ENCODE measurements around the gene PCED1B. TPM values are rescaled to one million over a fixed set of nuclear protein-coding genes. Genes with fewer than 3 reads are reported as not detected.

Gene PCED1B
- total RNA-seq, 1 experiment from 2014 or later: 3.3 TPM

DNA sequence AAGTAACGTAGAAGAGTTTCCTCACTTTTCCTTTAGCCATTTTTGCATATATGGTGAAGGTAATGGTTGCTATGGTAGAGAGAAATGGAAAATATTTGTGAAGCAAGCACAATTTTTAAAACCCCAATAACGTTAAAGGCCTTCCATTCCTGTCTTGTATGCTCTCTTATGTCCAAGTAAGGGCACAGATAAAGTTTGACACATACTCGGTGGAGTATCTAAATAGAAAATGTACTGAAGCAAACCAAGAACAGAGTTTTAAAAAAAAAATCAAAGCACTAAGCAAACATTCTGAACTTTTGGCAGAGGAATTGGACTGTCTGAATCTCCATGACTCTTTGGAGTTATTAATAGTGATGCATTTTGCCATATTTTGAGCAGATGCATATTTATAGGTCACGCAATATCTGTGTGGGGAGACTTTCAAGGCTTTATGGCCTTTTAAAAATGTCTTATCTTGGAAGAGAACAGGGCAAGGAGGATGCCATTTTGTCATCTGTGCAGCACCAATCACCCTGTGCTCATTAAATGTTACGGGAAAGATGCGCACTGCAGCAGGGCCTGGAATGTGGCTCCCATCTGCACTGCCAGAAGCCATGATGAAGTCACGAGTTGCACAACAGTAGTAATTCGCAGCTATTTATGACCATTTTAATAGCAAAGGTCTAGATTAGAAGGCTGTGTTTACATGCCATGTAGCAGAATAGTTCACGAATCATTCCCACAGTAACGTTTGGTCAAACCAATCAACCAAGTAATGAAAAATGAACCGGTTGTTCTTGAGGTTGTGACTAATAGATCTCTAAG, 23.6 kb downstream of the PCED1B start:
- Histone ChIP-seq H3K14ac (ENCODE audit: insufficient read depth, low read length) (no peak overlapping the region), H2BK120ac (ENCODE audit: low read depth, low read length, poor library complexity, severe bottlenecking) (no peak overlapping the region), H3K27me3 (ENCODE audit: insufficient read depth, low read length) (no peaks in the 10 kb centered on the region), H4K91ac (ENCODE audit: insufficient read length, low read depth, low read length) (no peak overlapping the region), H2BK20ac (ENCODE audit: low read depth, low read length, poor library complexity, severe bottlenecking) (no peak overlapping the region), H2BK15ac (ENCODE audit: low read depth, low read length) (no peak overlapping the region), H3K4me1 (ENCODE audit: insufficient read depth, low read length) (no peaks in the 10 kb centered on the region), H4K5ac (ENCODE audit: insufficient read length, low read depth, low read length) (no peak overlapping the region), H3K18ac (ENCODE audit: insufficient read length, low read depth, low read length) (no peak overlapping the region), H2BK5ac (ENCODE audit: insufficient read length, low read length) (no peak overlapping the region), H2AK5ac (ENCODE audit: insufficient read length, low read length) (no peak overlapping the region), H3K23me2 (ENCODE audit: insufficient read length, low read depth, low read length, poor library complexity, severe bottlenecking) (no peaks in the 10 kb centered on the region), H4K8ac (replicated peaks; ENCODE audit: insufficient read length, low read depth, low read length) (no peak overlapping the region), H4K20me1 (ENCODE audit: control insufficient read depth, insufficient read depth, insufficient read length) (no peaks in the 10 kb centered on the region), H3K56ac (ENCODE audit: insufficient read length, low read depth, low read length) (no peak overlapping the region), H2AFZ (ENCODE audit: low read length) (no peak overlapping the region), H3K79me2 (ENCODE audit: insufficient read depth, low read length) (no peaks in the 10 kb centered on the region), H3K4ac (ENCODE audit: low read depth, low read length) (no peak overlapping the region), H3K79me1 (ENCODE audit: insufficient read depth, low read depth, low read length, poor library complexity, severe bottlenecking) (no peaks in the 10 kb centered on the region), H3K9ac (ENCODE audit: extremely low read depth, insufficient read length, low read length) (no peak overlapping the region), H3K9me3 (ENCODE audit: control insufficient read depth, low read depth, low read length) (no peaks in the 10 kb centered on the region), H3K4me2 (ENCODE audit: insufficient read depth, insufficient read length, low read length) (no peak overlapping the region), H3K27ac (ENCODE audit: insufficient read length, low read depth, low read length) (no peak overlapping the region), H3K23ac (ENCODE audit: insufficient read length, low read depth, low read length) (no peak overlapping the region), H3T11ph (ENCODE audit: low read length) (no peak overlapping the region), H2BK12ac (ENCODE audit: insufficient read length, low read depth, low read length) (no peak overlapping the region)
- H3K9me3 Mint-ChIP-seq: no peaks in the 10 kb centered on the region
- no peak overlapping the region for H3K4me3 Mint-ChIP-seq
- TF ChIP-seq, protein P1, sequence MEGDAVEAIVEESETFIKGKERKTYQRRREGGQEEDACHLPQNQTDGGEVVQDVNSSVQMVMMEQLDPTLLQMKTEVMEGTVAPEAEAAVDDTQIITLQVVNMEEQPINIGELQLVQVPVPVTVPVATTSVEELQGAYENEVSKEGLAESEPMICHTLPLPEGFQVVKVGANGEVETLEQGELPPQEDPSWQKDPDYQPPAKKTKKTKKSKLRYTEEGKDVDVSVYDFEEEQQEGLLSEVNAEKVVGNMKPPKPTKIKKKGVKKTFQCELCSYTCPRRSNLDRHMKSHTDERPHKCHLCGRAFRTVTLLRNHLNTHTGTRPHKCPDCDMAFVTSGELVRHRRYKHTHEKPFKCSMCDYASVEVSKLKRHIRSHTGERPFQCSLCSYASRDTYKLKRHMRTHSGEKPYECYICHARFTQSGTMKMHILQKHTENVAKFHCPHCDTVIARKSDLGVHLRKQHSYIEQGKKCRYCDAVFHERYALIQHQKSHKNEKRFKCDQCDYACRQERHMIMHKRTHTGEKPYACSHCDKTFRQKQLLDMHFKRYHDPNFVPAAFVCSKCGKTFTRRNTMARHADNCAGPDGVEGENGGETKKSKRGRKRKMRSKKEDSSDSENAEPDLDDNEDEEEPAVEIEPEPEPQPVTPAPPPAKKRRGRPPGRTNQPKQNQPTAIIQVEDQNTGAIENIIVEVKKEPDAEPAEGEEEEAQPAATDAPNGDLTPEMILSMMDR (conservative IDR thresholded peaks at IDR 0.05): no peak
- H3K4me1 Mint-ChIP-seq: peaks cover 8 to 10% of the 10 kb centered on the region in 2 experiments; a peak in 3 of 4 replicates
- no CpG with 5 or more reads among the region's 11 CpGs for WGBS (ENCODE audit: extremely low coverage, insufficient read length, low lambda C conversion rate)
- DNase-seq: no peak
- no peaks in the 10 kb centered on the region for H3K36me3 Mint-ChIP-seq (ENCODE audit: insufficient read depth in 1 of 3, low read depth in 3 of 3)
- no peaks in the 10 kb centered on the region for H3K27me3 Mint-ChIP-seq (ENCODE audit: low read depth)
- no peak overlapping the region; a peak in 1 of 7 replicates for H3K27ac Mint-ChIP-seq
